Right lobe of liver (tissue), 6 donors: ENCODE results near the gene NUBP2. TPM values are rescaled to one million over a fixed set of nuclear protein-coding genes. Genes with fewer than 3 reads are reported as not detected.

Experiments used
- ATAC-seq, 4 donors: fragments of 200-7000 bp; cut with Tn5 transposase; one replicate each; pipeline ENCODE4 v1.9.1; 2020; ENCODE audit warnings: mild to moderate bottlenecking in 4 of 4, moderate library complexity in 4 of 4
- DNase-seq, 3 donors: peaks; one replicate each; pipeline ENCODE4 v3.0.0-alpha.2; 2020
- H3K27ac ChIP-seq, 3 donors: fragments of 200-600 bp; one replicate each; pipeline ENCODE4 v1.8.0; 2022
- H3K27me3 ChIP-seq, 2 donors: fragments of 200-600 bp; one replicate each; pipeline ENCODE4 v1.8.0; 2022
- H3K36me3 ChIP-seq, 4 donors: fragments of 200-600 bp; sonication (generic) in 1 of 4; one replicate each; pipeline versions ENCODE4 v1.5.1 to v1.8.0; 2017 to 2022; ENCODE audit warnings: control low read depth in 1 of 4
- H3K4me1 ChIP-seq, 4 donors: fragments of 200-600 bp; sonication (generic) in 1 of 4; one replicate each; pipeline versions ENCODE4 v1.5.1 to v1.8.0; 2017 to 2022; ENCODE audit warnings: control low read depth in 1 of 4
- H3K4me3 ChIP-seq, 3 donors: fragments of 200-600 bp; one replicate each; pipeline ENCODE4 v1.8.0; 2022
- H3K9me3 ChIP-seq, 4 donors: fragments of 200-600 bp; sonication (generic) in 1 of 4; one replicate each; pipeline versions ENCODE4 v1.5.1 to v1.8.0; 2017 to 2022; ENCODE audit warnings: control low read depth in 1 of 4
- POLR2A ChIP-seq: fragments of 450-650 bp; IDR thresholded peaks from one replicate; pipeline ENCODE4 v1.6.1; 2017; ENCODE audit warnings: antibody characterized with exemption, mild to moderate bottlenecking
- WGBS: methylation state at CpG from one replicate; pipeline ENCODE4 v1.1.6; 2018; ENCODE audit warnings: low coverage, low lambda C conversion rate; ENCODE audit not compliant: insufficient coverage; ENCODE audit errors: missing lambda C conversion rate; 5-methylcytosine and 5-hydroxymethylcytosine counted together
- intact Hi-C, 2 donors: fragments of 100-400 bp; cut with DNase I; formaldehyde crosslinking; loops; one replicate each; pipeline versions ENCODE4 v1.11.2 to v1.14.1; 2022
- microRNA-seq, 2 donors: library from miRNA; unstranded; fragments of <30 nt; microRNA quantifications; one replicate each; pipeline ENCODE4, GENCODE V29; 2019 to 2020
- small RNA-seq, 2 experiments: library from RNA; depleted of rRNA; stranded (forward); fragments of <200 nt; gene quantifications; one replicate each; pipeline ENCODE3, GENCODE V24; 2016
- total RNA-seq, 6 experiments: library from RNA; depleted of rRNA in 2 of 6; stranded (reverse); fragments of >200 nt in 2 of 6; fragmentation: NEBNext Ultra II Directional in 3 of 6; extraction: Animal tissue kit (Norgen Biotek cat#: 25700) in 3 of 6; gene quantifications; one replicate each; pipeline versions ENCODE4 v1.1.0 to v1.2.4, GENCODE V29; 2016 to 2023
- TF ChIP-seq, protein P1 (sequence below), 4 donors: fragments of 200-600 bp in 3 of 4; fragments of 450-650 bp in 1 of 4; IDR thresholded peaks; one replicate each; pipeline versions ENCODE4 v1.5.1 to v1.8.0; 2016 to 2022; ENCODE audit warnings: antibody characterized with exemption in 4 of 4, mild to moderate bottlenecking in 2 of 4
- donor health status: DM: no; HTN: yes; CAD: no.
- donor health status: DM: no; HTN: no; CAD: no.
- donor health status: DM: no; HTN: no; CAD: no.
- donor health status: DM: no; HTN: yes; CAD: no.
- donor health status: DM: no; HTN: yes; CAD: no.

NUBP2 gene
- total RNA-seq, 6 experiments from 2014 or later: 21.1 to 90.3 (median 32.6) TPM

- peak overlapping the region in 1 of 3 donors; percentile 86 for H3K27ac ChIP-seq
- no peak for DNase-seq
- WGBS: 69% methylated on average over 15 of the region's 19 CpGs
- intact Hi-C loops: no loop called here
- no peak for ATAC-seq
- H3K4me3 ChIP-seq: no peak overlapping the region
- peaks cover 0 to 55% (median 8%) of the 10 kb centered on the region in 4 donors for H3K4me1 ChIP-seq
- H3K9me3 ChIP-seq: no peaks in the 10 kb centered on the region
- H3K27me3 ChIP-seq: no peaks in the 10 kb centered on the region
- TF ChIP-seq POLR2A: no peak
- TF ChIP-seq, protein P1, sequence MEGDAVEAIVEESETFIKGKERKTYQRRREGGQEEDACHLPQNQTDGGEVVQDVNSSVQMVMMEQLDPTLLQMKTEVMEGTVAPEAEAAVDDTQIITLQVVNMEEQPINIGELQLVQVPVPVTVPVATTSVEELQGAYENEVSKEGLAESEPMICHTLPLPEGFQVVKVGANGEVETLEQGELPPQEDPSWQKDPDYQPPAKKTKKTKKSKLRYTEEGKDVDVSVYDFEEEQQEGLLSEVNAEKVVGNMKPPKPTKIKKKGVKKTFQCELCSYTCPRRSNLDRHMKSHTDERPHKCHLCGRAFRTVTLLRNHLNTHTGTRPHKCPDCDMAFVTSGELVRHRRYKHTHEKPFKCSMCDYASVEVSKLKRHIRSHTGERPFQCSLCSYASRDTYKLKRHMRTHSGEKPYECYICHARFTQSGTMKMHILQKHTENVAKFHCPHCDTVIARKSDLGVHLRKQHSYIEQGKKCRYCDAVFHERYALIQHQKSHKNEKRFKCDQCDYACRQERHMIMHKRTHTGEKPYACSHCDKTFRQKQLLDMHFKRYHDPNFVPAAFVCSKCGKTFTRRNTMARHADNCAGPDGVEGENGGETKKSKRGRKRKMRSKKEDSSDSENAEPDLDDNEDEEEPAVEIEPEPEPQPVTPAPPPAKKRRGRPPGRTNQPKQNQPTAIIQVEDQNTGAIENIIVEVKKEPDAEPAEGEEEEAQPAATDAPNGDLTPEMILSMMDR (IDR thresholded peaks at IDR 0.05): no peak
- no peaks in the 10 kb centered on the region for H3K36me3 ChIP-seq
These were observed 48.7 kb downstream of the NUBP2 start for GRCh38 chr16:1831186-1832075.

GRCh38 chr16:1832838-1833454 lies 50.2 kb downstream of the NUBP2 start:
- no peaks in the 10 kb centered on the region for H3K27me3 ChIP-seq
- WGBS: 28% methylated on average over 8 of the region's 9 CpGs
- H3K36me3 ChIP-seq: no peaks in the 10 kb centered on the region
- intact Hi-C loops: no loop called here
- H3K9me3 ChIP-seq: no peaks in the 10 kb centered on the region
- H3K27ac ChIP-seq: no peak overlapping the region
- ATAC-seq (no peak), DNase-seq (no peak)
- no peak for TF ChIP-seq POLR2A
- TF ChIP-seq, protein P1 (IDR thresholded peaks at IDR 0.05): no peak
- no peak overlapping the region for H3K4me3 ChIP-seq
- peaks cover 0 to 55% (median 8%) of the 10 kb centered on the region in 4 donors for H3K4me1 ChIP-seq

- no peak for TF ChIP-seq POLR2A
- TF ChIP-seq, protein P1 (IDR thresholded peaks at IDR 0.05): no peak
- Histone ChIP-seq H3K27me3 (no peaks in the 10 kb centered on the region), H3K36me3 (no peaks in the 10 kb centered on the region), H3K27ac (no peak overlapping the region), H3K4me3 (no peak overlapping the region), H3K4me1 (peaks cover 0 to 46% (median 8%) of the 10 kb centered on the region in 4 donors), H3K9me3 (no peaks in the 10 kb centered on the region)
- ATAC-seq (no peak), DNase-seq (no peak)
- WGBS: 33% methylated on average over 5 of the region's 5 CpGs
- intact Hi-C loops: no loop called here
These were observed 51.3 kb downstream of the NUBP2 start for GRCh38 chr16:1834096-1834495.

Small RNA genes lying within 50 kb of the gene (microRNA-seq; reads per million reads assigned to microRNA genes)
- 0.58 to 2.6 reads per million in 2 donors for gene MIR3177

Small RNA genes lying within 50 kb of the gene (small RNA-seq; reads per million reads assigned to genes)
- 0 to 0.39 reads per million in 2 experiments for gene MIR3177

Other genes with a start within 250 kb of the NUBP2 start
- gene TMEM204, start 249.3 kb upstream of the NUBP2 start, total RNA-seq: 10 to 100 TPM in 2 of 6 experiments, 1 to 10 TPM in 4; 4.7 to 18.7 (median 8.9) TPM
- gene IFT140, start 170.9 kb upstream of the NUBP2 start, total RNA-seq: 1 to 10 TPM; 2.9 to 8.9 (median 5.4) TPM
- gene CRAMP1, start 170.6 kb upstream of the NUBP2 start, total RNA-seq: 1 to 10 TPM; 2.9 to 8.4 (median 5.8) TPM
- gene JPT2, start 104.7 kb upstream of the NUBP2 start, total RNA-seq: 10 to 100 TPM; 31.0 to 47.7 (median 38.7) TPM
- gene MAPK8IP3, start 76.8 kb upstream of the NUBP2 start, total RNA-seq: 10 to 100 TPM in 5 of 6 experiments, 1 to 10 TPM in 1; 8.7 to 37.3 (median 23.0) TPM
- gene NME3, start 11.4 kb upstream of the NUBP2 start, total RNA-seq: 10 to 100 TPM; 17.9 to 36.1 (median 23.2) TPM
- gene EME2, start 10.2 kb upstream of the NUBP2 start, total RNA-seq: 10 to 100 TPM in 1 of 6 experiments, 1 to 10 TPM in 5; 3.8 to 11.1 (median 5.0) TPM
- gene MRPS34, start 9.8 kb upstream of the NUBP2 start, total RNA-seq: 10 to 100 TPM; 42.5 to 90.5 (median 52.9) TPM
- gene SPSB3, start 389 bp upstream of the NUBP2 start, total RNA-seq: 10 to 100 TPM; 18.6 to 42.5 (median 34.5) TPM
- 100 to 1,000 TPM in 1 of 6 experiments, 10 to 100 TPM in 5; 38.7 to 124 (median 85.3) TPM for gene IGFALS, start 10.7 kb downstream of the NUBP2 start, total RNA-seq
- 100 to 1,000 TPM in 4 of 6 experiments, 10 to 100 TPM in 2; 77.9 to 161 (median 143) TPM for gene HAGH, start 43.9 kb downstream of the NUBP2 start, total RNA-seq
- gene FAHD1, start 44.2 kb downstream of the NUBP2 start, total RNA-seq: 10 to 100 TPM; 25.5 to 96.5 (median 36.0) TPM
- gene MEIOB, start 89.2 kb downstream of the NUBP2 start, total RNA-seq: under 1 TPM in 2 of 6 experiments, not detected in 4; 0.39 to 0.40 TPM
- gene HS3ST6, start 135.5 kb downstream of the NUBP2 start, total RNA-seq: not detected
- 100 to 1,000 TPM in 3 of 6 experiments, 10 to 100 TPM in 3; 63.4 to 121 (median 98.5) TPM for gene MSRB1, start 160.2 kb downstream of the NUBP2 start, total RNA-seq
- under 1 TPM in 1 of 6 experiments, not detected in 5; 0.12 TPM for gene RPL3L, start 171.7 kb downstream of the NUBP2 start, total RNA-seq
- gene NDUFB10, start 176.6 kb downstream of the NUBP2 start, total RNA-seq: 100 to 1,000 TPM in 2 of 6 experiments, 10 to 100 TPM in 4; 68.7 to 210 (median 81.2) TPM
- gene RPS2, start 181.9 kb downstream of the NUBP2 start, total RNA-seq: 1,000 to 10,000 TPM in 1 of 6 experiments, 100 to 1,000 TPM in 5; 451 to 1,052 (median 541) TPM
- not detected for gene RNF151, start 183.9 kb downstream of the NUBP2 start, total RNA-seq
- 10 to 100 TPM; 15.8 to 42.4 (median 18.1) TPM for gene TBL3, start 189.1 kb downstream of the NUBP2 start, total RNA-seq
- gene NOXO1, start 198.5 kb downstream of the NUBP2 start, total RNA-seq: 1 to 10 TPM in 1 of 6 experiments, under 1 TPM in 3, not detected in 2; 0.51 to 1.3 (median 0.60) TPM
- gene GFER, start 201.2 kb downstream of the NUBP2 start, total RNA-seq: 10 to 100 TPM; 16.1 to 18.6 (median 18.0) TPM
- under 1 TPM in 1 of 6 experiments, not detected in 5; 0.22 TPM for gene SYNGR3, start 207.0 kb downstream of the NUBP2 start, total RNA-seq
- 10 to 100 TPM; 21.6 to 46.4 (median 25.0) TPM for gene ZNF598, start 226.9 kb downstream of the NUBP2 start, total RNA-seq
- gene NPW, start 236.8 kb downstream of the NUBP2 start, total RNA-seq: 10 to 100 TPM in 2 of 6 experiments, 1 to 10 TPM in 4; 2.7 to 12.3 (median 8.2) TPM
- 100 to 1,000 TPM; 129 to 284 (median 186) TPM for gene NHERF2, start 243.9 kb downstream of the NUBP2 start, total RNA-seq